ENCODE data around the gene ABCA1.

Gene ABCA1

DNA sequence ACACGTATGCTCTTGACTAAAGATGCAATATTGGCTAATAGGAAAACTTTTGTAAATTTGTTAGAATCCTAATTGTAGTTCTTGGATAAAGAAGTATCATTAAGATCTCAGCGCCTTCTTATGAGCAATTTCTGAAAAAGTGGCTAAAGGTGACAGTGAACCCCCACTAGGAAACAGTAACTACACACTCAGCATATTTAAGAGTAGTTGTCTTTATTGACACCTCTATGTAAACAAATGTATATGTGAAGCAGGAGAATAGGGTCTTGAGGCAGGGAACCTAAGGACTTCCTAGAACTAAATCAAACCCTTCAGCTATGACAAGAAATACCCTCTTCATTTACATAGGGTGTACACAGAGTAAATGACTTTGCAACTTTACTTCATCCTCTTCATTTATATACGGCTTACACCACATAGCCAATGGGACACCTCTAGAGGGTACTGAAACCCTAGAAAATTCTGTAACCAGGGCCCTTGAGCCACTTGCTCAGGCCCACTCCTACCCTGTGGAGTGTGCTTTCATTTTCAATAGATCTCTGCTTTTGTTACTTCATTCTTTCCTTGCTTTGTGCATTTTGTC is 177.7 kb downstream of the ABCA1 start:
- DNase-seq (ENCODE audit: low read depth), result no peak

DNA sequence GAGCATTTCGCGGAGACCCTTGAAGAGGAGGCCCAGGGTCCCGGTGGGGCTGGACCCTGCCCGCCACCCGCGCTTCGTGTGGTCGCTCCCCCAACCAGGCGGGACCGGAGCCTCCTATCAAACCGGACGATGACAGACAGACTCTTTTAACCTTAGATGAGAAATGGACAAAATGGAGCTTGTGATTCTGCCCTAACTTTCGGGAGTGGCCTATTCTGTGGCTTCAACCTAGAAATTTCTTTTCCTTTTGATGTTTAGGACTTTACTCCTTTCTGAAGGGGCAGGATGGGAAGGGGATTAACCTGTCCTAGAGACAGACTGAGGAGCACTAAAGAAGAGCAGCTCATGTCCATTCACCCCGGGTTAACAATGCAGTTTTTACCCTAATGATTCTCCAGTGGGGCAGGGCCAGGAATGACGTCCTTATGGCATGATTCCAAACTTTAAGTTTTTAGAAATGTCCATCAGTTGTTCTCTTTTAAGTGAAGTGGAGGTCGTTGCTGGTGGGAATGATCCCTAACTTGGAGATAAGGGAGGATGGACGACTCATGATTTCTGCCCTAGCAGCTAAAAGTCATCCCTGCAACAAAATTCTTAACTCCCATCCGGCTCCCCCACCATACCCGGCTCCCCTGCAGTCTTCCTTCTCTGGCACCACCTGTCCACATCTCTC is 179.5 kb downstream of the ABCA1 start:
- DNase-seq (ENCODE audit: low read depth), result no peak

DNA sequence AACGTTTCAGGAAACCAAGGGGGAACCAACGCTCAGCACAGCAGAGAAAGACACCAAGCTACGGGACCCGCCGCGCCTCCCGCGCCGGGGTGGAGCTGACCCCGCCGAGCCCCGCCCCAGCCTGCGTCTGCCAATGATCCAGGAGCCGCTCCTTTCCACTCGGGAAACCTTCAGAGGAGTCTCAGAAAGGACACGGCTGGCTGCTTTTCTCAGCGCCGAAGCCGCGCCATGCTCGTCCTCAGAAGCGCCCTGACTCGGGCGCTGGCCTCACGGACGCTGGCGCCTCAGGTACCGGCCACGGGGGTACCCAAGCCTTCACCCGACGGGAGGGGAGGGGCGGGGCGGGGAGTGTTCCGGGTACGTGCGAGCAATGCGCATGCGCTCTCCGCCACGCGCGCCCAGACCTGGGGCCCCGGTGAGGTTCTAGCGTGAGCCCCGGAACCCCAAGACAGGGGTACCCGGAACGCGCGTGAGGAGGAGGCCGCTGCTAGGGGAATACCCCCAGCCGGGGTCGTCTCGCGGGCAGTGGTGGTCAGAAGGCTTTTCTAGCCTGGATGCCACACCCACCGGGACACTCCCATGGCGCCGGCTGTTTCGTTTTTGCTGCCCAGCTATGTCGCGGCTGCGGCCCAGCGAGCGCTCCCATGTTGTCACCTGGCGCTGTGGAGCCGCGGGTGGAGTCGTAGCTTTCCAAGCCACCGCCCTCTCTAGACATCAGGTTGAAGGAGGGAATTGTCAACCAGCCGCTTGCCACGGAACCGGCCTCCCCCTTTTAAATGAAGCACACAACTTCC is 180.2 kb downstream of the ABCA1 start, which contains the start of gene NIPSNAP3A:
NIPSNAP3A (plus strand) TSS at position 119 of the 794 bp plus-strand sequence; CDS start at position 229, 110 bp downstream.
- DNase-seq (ENCODE audit: low read depth), result peak; percentile 74

DNA sequence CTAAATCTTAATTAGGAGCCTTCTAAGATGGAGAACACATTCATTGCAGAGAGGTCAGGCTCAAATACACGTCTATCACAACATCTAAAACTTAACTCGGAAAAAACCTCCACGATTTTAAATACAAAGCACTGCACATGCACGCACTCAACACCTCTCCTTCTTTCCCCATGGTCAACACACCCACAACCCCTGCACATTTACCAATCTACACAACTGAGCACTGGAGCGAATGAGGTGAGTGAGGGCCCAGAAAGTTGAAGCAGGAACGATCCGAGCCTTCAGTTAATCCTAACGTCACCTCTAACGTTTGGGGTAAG is 180.8 kb downstream of the ABCA1 start:
- no peak for DNase-seq (ENCODE audit: low read depth)

DNA sequence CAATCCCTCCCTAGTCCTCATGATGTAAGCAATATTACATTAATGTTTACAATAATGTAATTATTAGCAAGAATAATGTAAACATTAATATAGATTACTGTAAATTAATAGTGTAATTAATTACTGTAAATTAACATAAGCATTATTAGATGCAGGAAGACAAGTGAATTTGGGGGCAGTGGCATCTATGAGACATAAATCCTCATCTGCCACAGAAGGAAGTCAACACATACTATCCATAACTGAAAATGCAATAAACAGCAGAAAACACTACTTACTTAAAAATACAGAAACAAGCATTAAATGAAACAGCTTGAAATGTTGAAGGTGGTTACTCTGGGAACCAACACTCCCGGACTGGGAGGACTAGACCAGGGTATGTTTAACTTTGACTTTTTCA is 181.2 kb downstream of the ABCA1 start:
- no peak for DNase-seq (ENCODE audit: low read depth)

DNA sequence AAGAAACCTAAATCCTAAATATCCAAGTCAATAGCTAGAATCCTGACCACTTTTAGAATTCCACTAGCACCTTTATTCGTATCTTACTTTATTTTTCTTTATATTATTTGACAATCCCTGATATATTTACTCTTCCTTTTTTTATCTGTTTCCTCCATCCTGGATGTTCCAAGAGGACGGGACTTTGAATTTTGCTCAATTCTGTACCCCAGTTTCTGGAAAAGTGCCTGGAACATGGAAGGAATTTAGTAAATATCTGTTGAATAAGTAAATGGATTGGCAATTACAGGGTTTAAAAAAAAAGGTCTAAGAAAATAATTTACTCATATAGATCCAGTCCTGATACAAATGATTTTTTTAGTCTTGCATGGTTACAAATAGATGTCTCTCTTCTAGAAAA is 181.7 kb downstream of the ABCA1 start:
- no peak for DNase-seq (ENCODE audit: low read depth)

DNA sequence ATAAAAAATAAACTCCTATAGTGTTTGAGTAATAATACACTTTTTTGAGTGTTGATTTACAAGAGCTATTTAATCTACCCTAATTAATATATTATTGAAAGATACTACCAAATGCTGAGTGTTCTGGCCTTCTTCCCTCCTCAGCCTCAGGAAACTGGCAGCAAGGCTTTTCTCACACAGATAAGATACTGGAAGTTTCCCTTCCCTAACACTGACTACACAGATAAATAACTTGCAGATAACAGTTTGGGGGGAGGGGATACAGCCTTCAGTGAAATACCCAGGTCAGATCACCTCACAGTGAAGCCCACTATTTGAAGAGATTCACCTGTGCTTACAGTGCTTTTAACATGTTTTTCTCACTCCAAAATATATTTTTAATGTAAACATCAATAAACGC is 182.1 kb downstream of the ABCA1 start:
- DNase-seq (ENCODE audit: low read depth), result no peak

DNA sequence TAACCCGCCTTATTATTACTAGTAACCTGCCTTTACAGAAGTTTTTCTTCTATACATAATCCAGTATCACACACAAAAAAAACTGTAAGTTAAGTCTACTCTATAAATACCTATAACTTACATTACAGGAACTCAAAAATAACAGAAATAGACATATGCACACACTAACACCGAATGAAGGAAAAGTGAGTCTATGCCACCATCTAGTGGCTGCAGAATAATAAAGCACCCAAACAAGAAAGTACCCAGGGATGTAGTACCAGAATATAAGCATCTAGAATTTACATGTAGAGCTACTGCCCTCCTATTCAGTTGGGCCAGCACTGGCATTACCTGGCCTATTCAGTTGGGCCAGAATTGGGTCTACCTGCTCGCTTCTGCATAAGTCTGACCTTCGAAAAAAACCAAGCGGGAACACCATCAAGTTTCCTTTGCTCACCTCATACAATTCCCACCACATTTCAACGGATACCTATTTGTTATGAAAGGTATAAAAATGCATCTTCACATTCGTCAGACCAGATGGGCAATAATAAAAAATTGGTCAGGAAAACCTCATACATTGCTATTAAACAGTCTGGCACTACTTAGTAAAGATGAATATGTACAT is 184.5 kb downstream of the ABCA1 start:
- DNase-seq (ENCODE audit: low read depth), result no peak

DNA sequence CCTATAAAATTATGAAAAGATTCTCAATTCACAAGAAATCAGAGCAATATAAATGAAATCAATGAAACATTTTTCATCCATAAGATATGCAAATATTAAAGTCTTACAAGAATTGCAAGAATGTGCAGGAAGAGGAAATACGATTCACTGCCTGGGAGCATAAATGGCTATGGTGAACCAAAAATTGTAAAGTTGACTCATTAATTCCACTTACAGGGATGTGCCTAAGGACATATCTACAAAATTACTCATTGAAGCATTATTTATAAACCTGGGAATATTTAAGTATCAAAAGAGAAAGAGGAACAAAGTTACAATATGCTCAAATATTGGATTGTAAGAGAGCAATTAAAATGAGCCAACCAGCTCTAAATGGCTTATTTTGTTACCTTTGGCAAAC is 187.3 kb downstream of the ABCA1 start:
- no peak for DNase-seq (ENCODE audit: low read depth)

DNA sequence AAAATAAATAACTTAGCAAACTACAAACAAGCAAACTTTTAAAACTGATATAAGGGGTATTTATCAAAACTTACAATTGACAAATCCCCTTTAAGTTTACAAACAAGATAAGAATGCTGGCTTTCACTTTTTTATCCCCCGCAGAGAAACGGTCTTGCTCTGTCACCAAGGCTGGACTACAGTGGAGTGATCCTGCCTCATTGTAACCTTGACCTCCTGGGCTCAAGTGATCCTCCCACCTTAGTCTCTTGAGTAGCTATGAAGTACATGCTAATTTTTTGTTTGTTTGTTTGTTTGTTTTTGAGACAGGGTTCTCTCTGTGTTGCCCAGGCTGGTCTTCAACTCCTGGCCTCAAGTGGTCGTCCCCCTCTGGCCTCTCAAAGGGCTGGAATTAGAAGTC is 189.5 kb downstream of the ABCA1 start:
- no peak for DNase-seq (ENCODE audit: low read depth)

Data from stimulated activated CD8-positive, alpha-beta memory T cell treated with anti-CD3 and anti-CD28 coated beads, Interleukin-7, amount 100 ng/mL, for 24 hours (primary cell).